Lower leg skin (tissue), 3 donors: ENCODE measurements around the gene SPINK8.
"Not testable (repeated sequence)": the region's sequence is repeated elsewhere in the genome, so short reads cannot be mapped to it uniquely, and the experiment has no call there.

ENCODE experiments used
- CTCF ChIP-seq, 3 donors: fragments of 450-650 bp; IDR thresholded peaks; one replicate each; pipeline ENCODE4 v1.5.1; 2016; ENCODE audit warnings: antibody characterized with exemption in 3 of 3, mild to moderate bottlenecking in 3 of 3, moderate library complexity in 2 of 3
- POLR2A ChIP-seq, 2 donors: fragments of 450-650 bp; IDR thresholded peaks; one replicate each; pipeline ENCODE4 v1.6.1; 2016 to 2017; ENCODE audit warnings: antibody characterized with exemption in 2 of 2, mild to moderate bottlenecking in 1 of 2, moderate library complexity in 1 of 2

DNA sequence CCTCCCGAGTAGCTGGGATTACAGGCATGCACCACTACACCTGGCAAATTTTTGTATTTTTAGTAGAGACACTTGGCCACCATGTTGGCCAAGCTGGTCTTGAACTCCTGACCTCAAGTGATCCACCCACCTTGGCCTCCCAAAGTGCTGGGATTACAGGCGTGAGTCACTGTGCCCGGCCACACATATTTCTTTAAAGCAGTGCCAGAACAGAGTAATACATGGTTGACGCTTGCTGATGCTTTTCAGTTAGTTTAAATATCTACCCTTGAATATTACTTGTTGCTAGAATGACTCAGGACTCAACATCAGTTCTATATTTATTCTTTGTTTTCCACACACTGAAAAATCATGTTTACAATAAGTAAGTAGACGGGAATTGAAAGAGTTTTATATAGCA is 4.1 kb upstream of the SPINK8 start:
- TF ChIP-seq CTCF, POLR2A (IDR thresholded peaks at IDR 0.05): not testable (repeated sequence)
